GM23338 (cell line): ENCODE measurements around the gene C2.

ENCODE experiments used
- CREB1 ChIP-seq: fragments of 250-450 bp; sonication (Bioruptor Pico); IDR thresholded peaks from 2 replicates; pipeline ENCODE4 v1.5.0; 2020; ENCODE audit warnings: low read depth, mild to moderate bottlenecking, moderate library complexity
- CTCF ChIP-seq, 2 experiments: fragments of 200-600 bp in 1 of 2; sonication (generic) in 1 of 2; conservative IDR thresholded peaks; 2 replicates each; pipeline versions ENCODE4 v1.5.1 to v1.6.1; 2016 to 2017; ENCODE audit warnings: antibody characterized with exemption in 2 of 2, low read depth in 2 of 2, mild to moderate bottlenecking in 2 of 2, moderate library complexity in 1 of 2
- ETS1 ChIP-seq: IDR thresholded peaks from 2 replicates; pipeline ENCODE4 v1.6.1; 2016; ENCODE audit warnings: antibody characterized with exemption
- EZH2 ChIP-seq: fragments of 200-600 bp; sonication (generic); IDR thresholded peaks from one replicate; pipeline ENCODE4 v1.8.0; 2017; ENCODE audit warnings: antibody characterized with exemption, mild to moderate bottlenecking, low read depth; ENCODE audit not compliant: unreplicated experiment
- EZH2phosphoT487 ChIP-seq: fragments of 200-600 bp; sonication (generic); IDR thresholded peaks from one replicate; pipeline ENCODE4 v1.8.1; 2018; ENCODE audit warnings: antibody characterized with exemption; ENCODE audit not compliant: unreplicated experiment
- JUNB ChIP-seq: IDR thresholded peaks from one replicate; pipeline ENCODE4 v1.6.1; 2016; ENCODE audit warnings: antibody characterized with exemption; ENCODE audit not compliant: unreplicated experiment
- NANOG ChIP-seq: IDR thresholded peaks from 2 replicates; pipeline ENCODE4 v1.6.1; 2016; ENCODE audit warnings: antibody characterized with exemption, borderline replicate concordance
- POLR2AphosphoS5 ChIP-seq: IDR thresholded peaks from 2 replicates; pipeline ENCODE4 v1.6.1; 2016; ENCODE audit warnings: antibody characterized with exemption, low read depth
- REST ChIP-seq: IDR thresholded peaks from one replicate; pipeline ENCODE4 v1.6.1; 2018; ENCODE audit warnings: antibody characterized with exemption; ENCODE audit not compliant: unreplicated experiment
- STAT1 ChIP-seq: IDR thresholded peaks from one replicate; pipeline ENCODE4 v1.6.1; 2016; ENCODE audit warnings: antibody characterized with exemption; ENCODE audit not compliant: unreplicated experiment
- ZNF114 ChIP-seq: fragments of 250-450 bp; sonication (Bioruptor Pico); IDR thresholded peaks from 2 replicates; pipeline ENCODE4 v1.5.0; 2020; ENCODE audit warnings: mild to moderate bottlenecking, moderate library complexity
- ZNF331 ChIP-seq: fragments of 250-450 bp; sonication (Bioruptor Pico); IDR thresholded peaks from 2 replicates; pipeline ENCODE4 v1.5.0; 2020; ENCODE audit warnings: low read depth, mild to moderate bottlenecking, moderate library complexity
- ZNF462 ChIP-seq: fragments of 250-450 bp; sonication (Bioruptor Pico); IDR thresholded peaks from 2 replicates; pipeline ENCODE4 v1.5.0; 2020; ENCODE audit warnings: mild to moderate bottlenecking, moderate library complexity

GRCh38 chr6:31943742-31944141 lies 16.2 kb downstream of the C2 start:
- TF ChIP-seq EZH2 (no peak), CTCF (conservative IDR thresholded peaks at IDR 0.05; ENCODE audit: low read depth in 2 of 2) (no peak), REST (no peak), CREB1 (CRISPR knock-in tag) (no peak), POLR2AphosphoS5 (no peak), NANOG (no peak), JUNB (no peak), EZH2phosphoT487 (no peak), ZNF114 (no peak), ETS1 (no peak), ZNF331 (CRISPR knock-in tag) (no peak), ZNF462 (no peak), STAT1 (no peak)
